Astrocyte (in vitro differentiated cells and primary cell): Measurements from ENCODE around the gene CACNB2.

Source experiments
- EZH2 ChIP-seq: IDR thresholded peaks from 2 replicates; pipeline ENCODE4 v1.6.1; 2012; ENCODE audit warnings: mild to moderate bottlenecking, low read length, inconsistent platforms; ENCODE audit not compliant: insufficient read depth
- TF ChIP-seq, protein P1 (sequence below): IDR thresholded peaks from 2 replicates; pipeline ENCODE4 v1.5.1; 2011; ENCODE audit warnings: low read depth, mild to moderate bottlenecking, inconsistent platforms, low read length, moderate library complexity; ENCODE audit not compliant: insufficient read depth

- TF ChIP-seq, protein P1, sequence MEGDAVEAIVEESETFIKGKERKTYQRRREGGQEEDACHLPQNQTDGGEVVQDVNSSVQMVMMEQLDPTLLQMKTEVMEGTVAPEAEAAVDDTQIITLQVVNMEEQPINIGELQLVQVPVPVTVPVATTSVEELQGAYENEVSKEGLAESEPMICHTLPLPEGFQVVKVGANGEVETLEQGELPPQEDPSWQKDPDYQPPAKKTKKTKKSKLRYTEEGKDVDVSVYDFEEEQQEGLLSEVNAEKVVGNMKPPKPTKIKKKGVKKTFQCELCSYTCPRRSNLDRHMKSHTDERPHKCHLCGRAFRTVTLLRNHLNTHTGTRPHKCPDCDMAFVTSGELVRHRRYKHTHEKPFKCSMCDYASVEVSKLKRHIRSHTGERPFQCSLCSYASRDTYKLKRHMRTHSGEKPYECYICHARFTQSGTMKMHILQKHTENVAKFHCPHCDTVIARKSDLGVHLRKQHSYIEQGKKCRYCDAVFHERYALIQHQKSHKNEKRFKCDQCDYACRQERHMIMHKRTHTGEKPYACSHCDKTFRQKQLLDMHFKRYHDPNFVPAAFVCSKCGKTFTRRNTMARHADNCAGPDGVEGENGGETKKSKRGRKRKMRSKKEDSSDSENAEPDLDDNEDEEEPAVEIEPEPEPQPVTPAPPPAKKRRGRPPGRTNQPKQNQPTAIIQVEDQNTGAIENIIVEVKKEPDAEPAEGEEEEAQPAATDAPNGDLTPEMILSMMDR = no peak
- no peak for TF ChIP-seq EZH2
These were observed 241.5 kb downstream of the CACNB2 start for GRCh38 chr10:18381679-18382078.
